WTC11 (cell line): ENCODE data around the gene P3H3. TPM values are rescaled to one million over a fixed set of nuclear protein-coding genes. Genes with fewer than 3 reads are reported as not detected.

ENCODE experiments used
- ATAC-seq: fragments of 200-7000 bp; cut with Tn5 transposase; 2 replicates; pipeline ENCODE4 v1.10.0; 2021; ENCODE audit warnings: mild to moderate bottlenecking, moderate library complexity
- CTCF ChIA-PET: fragments of 300-600 bp; sonication (Branson Sonifier 250); formaldehyde crosslinking; loops from one replicate; lab custom pipeline; 2021; ENCODE audit warnings: antibody characterized with exemption; lab: Charles Lee
- POLR2A ChIA-PET: fragments of 350-600 bp; sonication (Branson Sonifier 250); formaldehyde crosslinking; loops from one replicate; lab custom pipeline; 2021; ENCODE audit warnings: antibody characterized with exemption; lab: Charles Lee
- DNase-seq: peaks from one replicate; pipeline ENCODE4 v3.0.0; 2021; ENCODE audit warnings: low spot score
- H3K27ac Mint-ChIP-seq: 2 replicates; pipeline ENCODE4 v1.8.0; 2021; ENCODE audit warnings: mixed read lengths
- H3K27me3 Mint-ChIP-seq: 2 replicates; pipeline ENCODE4 v1.8.0; 2021; ENCODE audit warnings: low read depth, mild to moderate bottlenecking, moderate library complexity, mixed read lengths
- H3K36me3 Mint-ChIP-seq: 2 replicates; pipeline ENCODE4 v1.8.0; 2021; ENCODE audit warnings: mixed read lengths
- H3K4me1 Mint-ChIP-seq: 2 replicates; pipeline ENCODE4 v1.8.0; 2022; ENCODE audit warnings: mixed read lengths
- H3K4me3 Mint-ChIP-seq: 2 replicates; pipeline ENCODE4 v1.8.0; 2021; ENCODE audit warnings: mild to moderate bottlenecking, moderate library complexity, mixed read lengths
- H3K9me3 Mint-ChIP-seq: 2 replicates; pipeline ENCODE4 v1.8.0; 2021; ENCODE audit warnings: mixed read lengths
- CBFB ChIP-seq: sonication (generic); formaldehyde crosslinking; IDR thresholded peaks from 2 replicates; pipeline ENCODE4 v1.8.1; 2022; ENCODE audit warnings: mild to moderate bottlenecking, low read depth, missing genetic modification reagents
- ELF4 ChIP-seq: sonication (generic); formaldehyde crosslinking; IDR thresholded peaks from 2 replicates; pipeline ENCODE4 v1.8.1; 2022; ENCODE audit warnings: low read depth, mild to moderate bottlenecking, moderate library complexity, missing genetic modification reagents
- GTF2I ChIP-seq: fragments of 250-450 bp; sonication (Bioruptor Pico); conservative IDR thresholded peaks from 2 replicates; pipeline ENCODE4 v1.4.0; 2021; ENCODE audit warnings: mild to moderate bottlenecking
- HMGA2 ChIP-seq: fragments of 250-450 bp; sonication (Bioruptor Pico); IDR thresholded peaks from 2 replicates; pipeline ENCODE4 v1.4.0; 2021; ENCODE audit warnings: mild to moderate bottlenecking, moderate library complexity
- MXD4 ChIP-seq: fragments of 250-450 bp; sonication (Bioruptor Pico); IDR thresholded peaks from 2 replicates; pipeline ENCODE4 v1.8.0; 2021; ENCODE audit warnings: mild to moderate bottlenecking, moderate library complexity, borderline replicate concordance
- NFE2L1 ChIP-seq: sonication (generic); formaldehyde crosslinking; IDR thresholded peaks from 2 replicates; pipeline ENCODE4 v1.8.1; 2023; ENCODE audit warnings: missing genetic modification reagents
- ZNF232 ChIP-seq: sonication (generic); formaldehyde crosslinking; IDR thresholded peaks from 2 replicates; pipeline ENCODE4 v1.8.0; 2022; ENCODE audit warnings: mild to moderate bottlenecking, missing genetic modification reagents
- total RNA-seq: library from RNA; stranded (reverse); gene quantifications from 3 replicates; pipeline ENCODE4 v1.2.3, GENCODE V29; 2021
- TF ChIP-seq, protein P1 (sequence below): sonication (generic); formaldehyde crosslinking; IDR thresholded peaks from 2 replicates; pipeline ENCODE4 v1.8.0; 2022; ENCODE audit warnings: mild to moderate bottlenecking, missing genetic modification reagents
- TF ChIP-seq, protein P2 (sequence below): fragments of 250-450 bp; sonication (Bioruptor Pico); IDR thresholded peaks from 2 replicates; pipeline ENCODE4 v1.8.0; 2021; ENCODE audit warnings: mild to moderate bottlenecking
- TF ChIP-seq, protein P3 (sequence below): sonication (generic); formaldehyde crosslinking; IDR thresholded peaks from 2 replicates; pipeline ENCODE4 v1.8.0; 2023; ENCODE audit warnings: missing genetic modification reagents, mild to moderate bottlenecking, borderline replicate concordance
- TF ChIP-seq, protein P4 (sequence below): sonication (generic); formaldehyde crosslinking; IDR thresholded peaks from 2 replicates; pipeline ENCODE4 v1.8.1; 2022; ENCODE audit warnings: mild to moderate bottlenecking, missing genetic modification reagents, moderate library complexity, borderline replicate concordance
- TF ChIP-seq, protein P5 (sequence below): fragments of 250-450 bp; sonication (Bioruptor Pico); IDR thresholded peaks from 2 replicates; pipeline ENCODE4 v1.9.0; 2021; ENCODE audit warnings: mild to moderate bottlenecking
- TF ChIP-seq, protein P6 (sequence below): sonication (generic); formaldehyde crosslinking; IDR thresholded peaks from 2 replicates; pipeline ENCODE4 v1.8.1; 2023; ENCODE audit warnings: mild to moderate bottlenecking, missing genetic modification reagents
- TF ChIP-seq, protein P7 (sequence below): sonication (generic); formaldehyde crosslinking; IDR thresholded peaks from 2 replicates; pipeline ENCODE4 v1.8.0; 2022; ENCODE audit warnings: mild to moderate bottlenecking, missing genetic modification reagents
- TF ChIP-seq, protein P8 (sequence below): sonication (generic); formaldehyde crosslinking; IDR thresholded peaks from 2 replicates; pipeline ENCODE4 v1.8.0; 2023; ENCODE audit warnings: mild to moderate bottlenecking, missing genetic modification reagents

P3H3 gene
- total RNA-seq, 1 experiment from 2014 or later, result 50.7 TPM

DNA sequence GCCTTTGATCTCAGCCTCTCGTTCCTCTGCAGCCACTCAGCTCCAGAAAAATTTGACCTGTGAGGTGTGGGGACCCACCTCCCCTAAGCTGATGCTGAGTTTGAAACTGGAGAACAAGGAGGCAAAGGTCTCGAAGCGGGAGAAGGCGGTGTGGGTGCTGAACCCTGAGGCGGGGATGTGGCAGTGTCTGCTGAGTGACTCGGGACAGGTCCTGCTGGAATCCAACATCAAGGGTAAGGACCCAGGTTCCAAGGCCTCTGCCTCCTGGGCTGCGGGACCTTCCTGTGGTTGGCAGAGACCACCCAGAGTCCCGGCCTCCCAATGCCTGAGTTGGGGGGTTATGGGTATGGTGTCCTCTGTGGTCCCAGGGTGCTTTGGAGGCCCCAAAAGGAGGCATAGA is 11.1 kb upstream of the P3H3 start:
- no peak for ATAC-seq
- ChIA-PET CTCF (interaction anchor here (1.9 to 2.5 kb wide), 2 partner anchors 51 to 63 kb away, joined by 7 to 9 read pairs; partner anchors contain the start of genes MLF2 and PTMS), POLR2A (no interaction called here)
- DNase-seq, result no peak
- no peak overlapping the region for H3K4me3 Mint-ChIP-seq
- TF ChIP-seq ELF4, result no peak
- TF ChIP-seq, protein P1, sequence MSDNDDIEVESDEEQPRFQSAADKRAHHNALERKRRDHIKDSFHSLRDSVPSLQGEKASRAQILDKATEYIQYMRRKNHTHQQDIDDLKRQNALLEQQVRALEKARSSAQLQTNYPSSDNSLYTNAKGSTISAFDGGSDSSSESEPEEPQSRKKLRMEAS (CRISPR knock-in tag), result no peak
- TF ChIP-seq MXD4 (CRISPR knock-in tag), result no peak
- TF ChIP-seq, protein P2, sequence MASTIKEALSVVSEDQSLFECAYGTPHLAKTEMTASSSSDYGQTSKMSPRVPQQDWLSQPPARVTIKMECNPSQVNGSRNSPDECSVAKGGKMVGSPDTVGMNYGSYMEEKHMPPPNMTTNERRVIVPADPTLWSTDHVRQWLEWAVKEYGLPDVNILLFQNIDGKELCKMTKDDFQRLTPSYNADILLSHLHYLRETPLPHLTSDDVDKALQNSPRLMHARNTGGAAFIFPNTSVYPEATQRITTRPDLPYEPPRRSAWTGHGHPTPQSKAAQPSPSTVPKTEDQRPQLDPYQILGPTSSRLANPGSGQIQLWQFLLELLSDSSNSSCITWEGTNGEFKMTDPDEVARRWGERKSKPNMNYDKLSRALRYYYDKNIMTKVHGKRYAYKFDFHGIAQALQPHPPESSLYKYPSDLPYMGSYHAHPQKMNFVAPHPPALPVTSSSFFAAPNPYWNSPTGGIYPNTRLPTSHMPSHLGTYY, result no peak
- TF ChIP-seq, protein P3, sequence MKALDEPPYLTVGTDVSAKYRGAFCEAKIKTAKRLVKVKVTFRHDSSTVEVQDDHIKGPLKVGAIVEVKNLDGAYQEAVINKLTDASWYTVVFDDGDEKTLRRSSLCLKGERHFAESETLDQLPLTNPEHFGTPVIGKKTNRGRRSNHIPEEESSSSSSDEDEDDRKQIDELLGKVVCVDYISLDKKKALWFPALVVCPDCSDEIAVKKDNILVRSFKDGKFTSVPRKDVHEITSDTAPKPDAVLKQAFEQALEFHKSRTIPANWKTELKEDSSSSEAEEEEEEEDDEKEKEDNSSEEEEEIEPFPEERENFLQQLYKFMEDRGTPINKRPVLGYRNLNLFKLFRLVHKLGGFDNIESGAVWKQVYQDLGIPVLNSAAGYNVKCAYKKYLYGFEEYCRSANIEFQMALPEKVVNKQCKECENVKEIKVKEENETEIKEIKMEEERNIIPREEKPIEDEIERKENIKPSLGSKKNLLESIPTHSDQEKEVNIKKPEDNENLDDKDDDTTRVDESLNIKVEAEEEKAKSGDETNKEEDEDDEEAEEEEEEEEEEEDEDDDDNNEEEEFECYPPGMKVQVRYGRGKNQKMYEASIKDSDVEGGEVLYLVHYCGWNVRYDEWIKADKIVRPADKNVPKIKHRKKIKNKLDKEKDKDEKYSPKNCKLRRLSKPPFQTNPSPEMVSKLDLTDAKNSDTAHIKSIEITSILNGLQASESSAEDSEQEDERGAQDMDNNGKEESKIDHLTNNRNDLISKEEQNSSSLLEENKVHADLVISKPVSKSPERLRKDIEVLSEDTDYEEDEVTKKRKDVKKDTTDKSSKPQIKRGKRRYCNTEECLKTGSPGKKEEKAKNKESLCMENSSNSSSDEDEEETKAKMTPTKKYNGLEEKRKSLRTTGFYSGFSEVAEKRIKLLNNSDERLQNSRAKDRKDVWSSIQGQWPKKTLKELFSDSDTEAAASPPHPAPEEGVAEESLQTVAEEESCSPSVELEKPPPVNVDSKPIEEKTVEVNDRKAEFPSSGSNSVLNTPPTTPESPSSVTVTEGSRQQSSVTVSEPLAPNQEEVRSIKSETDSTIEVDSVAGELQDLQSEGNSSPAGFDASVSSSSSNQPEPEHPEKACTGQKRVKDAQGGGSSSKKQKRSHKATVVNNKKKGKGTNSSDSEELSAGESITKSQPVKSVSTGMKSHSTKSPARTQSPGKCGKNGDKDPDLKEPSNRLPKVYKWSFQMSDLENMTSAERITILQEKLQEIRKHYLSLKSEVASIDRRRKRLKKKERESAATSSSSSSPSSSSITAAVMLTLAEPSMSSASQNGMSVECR (CRISPR knock-in tag), result no peak
- no peak for TF ChIP-seq ZNF232 (CRISPR knock-in tag)
- TF ChIP-seq, protein P4, sequence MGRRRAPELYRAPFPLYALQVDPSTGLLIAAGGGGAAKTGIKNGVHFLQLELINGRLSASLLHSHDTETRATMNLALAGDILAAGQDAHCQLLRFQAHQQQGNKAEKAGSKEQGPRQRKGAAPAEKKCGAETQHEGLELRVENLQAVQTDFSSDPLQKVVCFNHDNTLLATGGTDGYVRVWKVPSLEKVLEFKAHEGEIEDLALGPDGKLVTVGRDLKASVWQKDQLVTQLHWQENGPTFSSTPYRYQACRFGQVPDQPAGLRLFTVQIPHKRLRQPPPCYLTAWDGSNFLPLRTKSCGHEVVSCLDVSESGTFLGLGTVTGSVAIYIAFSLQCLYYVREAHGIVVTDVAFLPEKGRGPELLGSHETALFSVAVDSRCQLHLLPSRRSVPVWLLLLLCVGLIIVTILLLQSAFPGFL (CRISPR knock-in tag), result no peak
- TF ChIP-seq, protein P5, sequence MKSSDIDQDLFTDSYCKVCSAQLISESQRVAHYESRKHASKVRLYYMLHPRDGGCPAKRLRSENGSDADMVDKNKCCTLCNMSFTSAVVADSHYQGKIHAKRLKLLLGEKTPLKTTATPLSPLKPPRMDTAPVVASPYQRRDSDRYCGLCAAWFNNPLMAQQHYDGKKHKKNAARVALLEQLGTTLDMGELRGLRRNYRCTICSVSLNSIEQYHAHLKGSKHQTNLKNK (CRISPR knock-in tag), result no peak
- no peak for TF ChIP-seq GTF2I (CRISPR knock-in tag)
- no peak overlapping the region for H3K27ac Mint-ChIP-seq
- H3K9me3 Mint-ChIP-seq, result no peaks in the 10 kb centered on the region
- peaks cover 38% of the 10 kb centered on the region for H3K4me1 Mint-ChIP-seq
- H3K27me3 Mint-ChIP-seq, result peaks cover 53% of the 10 kb centered on the region
- H3K36me3 Mint-ChIP-seq, result no peaks in the 10 kb centered on the region

DNA sequence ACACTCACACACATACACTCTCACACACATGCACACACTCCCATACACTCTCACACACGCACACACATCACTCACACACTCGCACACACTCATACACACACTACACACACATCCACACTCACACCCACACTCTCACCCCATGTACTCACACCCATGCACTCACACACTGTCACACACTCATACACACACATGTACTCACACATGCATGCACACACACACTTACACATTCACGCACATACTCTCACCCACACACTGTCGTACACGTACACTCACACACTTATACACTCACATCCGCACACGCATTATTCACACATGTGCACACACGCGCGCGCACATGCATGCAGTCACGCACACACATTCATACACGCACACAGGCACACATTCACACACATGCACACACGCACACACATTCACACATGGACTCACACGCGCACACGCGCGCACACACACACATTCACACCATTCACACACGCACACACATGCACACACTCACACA is 10.5 kb upstream of the P3H3 start:
- Mint-ChIP-seq H3K4me3 (no peak overlapping the region), H3K9me3 (no peaks in the 10 kb centered on the region), H3K27ac (peak overlapping the region; percentile 26), H3K27me3 (peaks cover 57% of the 10 kb centered on the region), H3K36me3 (no peaks in the 10 kb centered on the region), H3K4me1 (peaks cover 44% of the 10 kb centered on the region)
- ChIA-PET CTCF (interaction anchor here (1.9 to 2.4 kb wide), 2 partner anchors 64 kb away, joined by 7 to 8 read pairs; partner anchors contain the start of gene MLF2), POLR2A (interaction anchor here (1.5 kb wide), 1 partner anchor 65 kb away, joined by 5 read pairs; the partner anchor contains the start of gene MLF2)
- TF ChIP-seq HMGA2 (CRISPR knock-in tag) (no peak), NFE2L1 (CRISPR knock-in tag) (0 out of 2 replicates have a peak, but pooled peaks have one; percentile 15), CBFB (no peak)
- TF ChIP-seq, protein P6, sequence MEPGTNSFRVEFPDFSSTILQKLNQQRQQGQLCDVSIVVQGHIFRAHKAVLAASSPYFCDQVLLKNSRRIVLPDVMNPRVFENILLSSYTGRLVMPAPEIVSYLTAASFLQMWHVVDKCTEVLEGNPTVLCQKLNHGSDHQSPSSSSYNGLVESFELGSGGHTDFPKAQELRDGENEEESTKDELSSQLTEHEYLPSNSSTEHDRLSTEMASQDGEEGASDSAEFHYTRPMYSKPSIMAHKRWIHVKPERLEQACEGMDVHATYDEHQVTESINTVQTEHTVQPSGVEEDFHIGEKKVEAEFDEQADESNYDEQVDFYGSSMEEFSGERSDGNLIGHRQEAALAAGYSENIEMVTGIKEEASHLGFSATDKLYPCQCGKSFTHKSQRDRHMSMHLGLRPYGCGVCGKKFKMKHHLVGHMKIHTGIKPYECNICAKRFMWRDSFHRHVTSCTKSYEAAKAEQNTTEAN (CRISPR knock-in tag), result peak; percentile 98
- TF ChIP-seq, protein P7, sequence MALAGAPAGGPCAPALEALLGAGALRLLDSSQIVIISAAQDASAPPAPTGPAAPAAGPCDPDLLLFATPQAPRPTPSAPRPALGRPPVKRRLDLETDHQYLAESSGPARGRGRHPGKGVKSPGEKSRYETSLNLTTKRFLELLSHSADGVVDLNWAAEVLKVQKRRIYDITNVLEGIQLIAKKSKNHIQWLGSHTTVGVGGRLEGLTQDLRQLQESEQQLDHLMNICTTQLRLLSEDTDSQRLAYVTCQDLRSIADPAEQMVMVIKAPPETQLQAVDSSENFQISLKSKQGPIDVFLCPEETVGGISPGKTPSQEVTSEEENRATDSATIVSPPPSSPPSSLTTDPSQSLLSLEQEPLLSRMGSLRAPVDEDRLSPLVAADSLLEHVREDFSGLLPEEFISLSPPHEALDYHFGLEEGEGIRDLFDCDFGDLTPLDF, result no peak
- TF ChIP-seq, protein P8, sequence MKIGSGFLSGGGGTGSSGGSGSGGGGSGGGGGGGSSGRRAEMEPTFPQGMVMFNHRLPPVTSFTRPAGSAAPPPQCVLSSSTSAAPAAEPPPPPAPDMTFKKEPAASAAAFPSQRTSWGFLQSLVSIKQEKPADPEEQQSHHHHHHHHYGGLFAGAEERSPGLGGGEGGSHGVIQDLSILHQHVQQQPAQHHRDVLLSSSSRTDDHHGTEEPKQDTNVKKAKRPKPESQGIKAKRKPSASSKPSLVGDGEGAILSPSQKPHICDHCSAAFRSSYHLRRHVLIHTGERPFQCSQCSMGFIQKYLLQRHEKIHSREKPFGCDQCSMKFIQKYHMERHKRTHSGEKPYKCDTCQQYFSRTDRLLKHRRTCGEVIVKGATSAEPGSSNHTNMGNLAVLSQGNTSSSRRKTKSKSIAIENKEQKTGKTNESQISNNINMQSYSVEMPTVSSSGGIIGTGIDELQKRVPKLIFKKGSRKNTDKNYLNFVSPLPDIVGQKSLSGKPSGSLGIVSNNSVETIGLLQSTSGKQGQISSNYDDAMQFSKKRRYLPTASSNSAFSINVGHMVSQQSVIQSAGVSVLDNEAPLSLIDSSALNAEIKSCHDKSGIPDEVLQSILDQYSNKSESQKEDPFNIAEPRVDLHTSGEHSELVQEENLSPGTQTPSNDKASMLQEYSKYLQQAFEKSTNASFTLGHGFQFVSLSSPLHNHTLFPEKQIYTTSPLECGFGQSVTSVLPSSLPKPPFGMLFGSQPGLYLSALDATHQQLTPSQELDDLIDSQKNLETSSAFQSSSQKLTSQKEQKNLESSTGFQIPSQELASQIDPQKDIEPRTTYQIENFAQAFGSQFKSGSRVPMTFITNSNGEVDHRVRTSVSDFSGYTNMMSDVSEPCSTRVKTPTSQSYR (CRISPR knock-in tag), result no peak
- DNase-seq (no peak), ATAC-seq (no peak)
